Measurements from ENCODE around the gene RNF151. TPM values are rescaled to one million over a fixed set of nuclear protein-coding genes. Genes with fewer than 3 reads are reported as not detected.
"Not testable (repeated sequence)": the region's sequence is repeated elsewhere in the genome, so short reads cannot be mapped to it uniquely, and the experiment has no call there.

RNF151 gene
- total RNA-seq, 1 donor: not detected

DNA sequence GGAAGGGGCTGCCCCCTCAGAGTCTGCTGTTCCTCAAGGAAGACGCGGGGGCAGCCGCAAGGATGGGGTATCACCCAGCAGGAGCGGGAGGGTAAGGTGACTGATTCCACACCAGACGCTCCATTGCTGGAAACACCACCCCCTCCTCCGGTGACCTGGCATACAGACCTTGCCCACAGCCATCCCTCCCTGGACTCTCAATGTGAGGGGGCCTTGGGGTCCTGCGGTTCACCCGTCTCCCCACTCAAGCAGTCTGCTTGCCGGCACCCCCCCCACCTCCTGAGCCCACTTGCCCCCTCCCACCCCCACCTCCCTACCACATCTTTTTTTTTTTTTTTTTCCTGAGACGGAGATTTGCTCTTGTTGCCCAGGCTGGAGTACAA lies 36.3 kb upstream of the RNF151 start:
- Histone ChIP-seq H3K9me3 (ENCODE audit: low read depth, low read length) (no peaks in the 10 kb centered on the region), H3K27me3 (ENCODE audit: insufficient read depth, low read length) (no peaks in the 10 kb centered on the region), H3K4me1 (ENCODE audit: insufficient read depth, low read length) (peaks cover 9% of the 10 kb centered on the region), H3K4me3 (ENCODE audit: low read length) (no peak overlapping the region)

DNA sequence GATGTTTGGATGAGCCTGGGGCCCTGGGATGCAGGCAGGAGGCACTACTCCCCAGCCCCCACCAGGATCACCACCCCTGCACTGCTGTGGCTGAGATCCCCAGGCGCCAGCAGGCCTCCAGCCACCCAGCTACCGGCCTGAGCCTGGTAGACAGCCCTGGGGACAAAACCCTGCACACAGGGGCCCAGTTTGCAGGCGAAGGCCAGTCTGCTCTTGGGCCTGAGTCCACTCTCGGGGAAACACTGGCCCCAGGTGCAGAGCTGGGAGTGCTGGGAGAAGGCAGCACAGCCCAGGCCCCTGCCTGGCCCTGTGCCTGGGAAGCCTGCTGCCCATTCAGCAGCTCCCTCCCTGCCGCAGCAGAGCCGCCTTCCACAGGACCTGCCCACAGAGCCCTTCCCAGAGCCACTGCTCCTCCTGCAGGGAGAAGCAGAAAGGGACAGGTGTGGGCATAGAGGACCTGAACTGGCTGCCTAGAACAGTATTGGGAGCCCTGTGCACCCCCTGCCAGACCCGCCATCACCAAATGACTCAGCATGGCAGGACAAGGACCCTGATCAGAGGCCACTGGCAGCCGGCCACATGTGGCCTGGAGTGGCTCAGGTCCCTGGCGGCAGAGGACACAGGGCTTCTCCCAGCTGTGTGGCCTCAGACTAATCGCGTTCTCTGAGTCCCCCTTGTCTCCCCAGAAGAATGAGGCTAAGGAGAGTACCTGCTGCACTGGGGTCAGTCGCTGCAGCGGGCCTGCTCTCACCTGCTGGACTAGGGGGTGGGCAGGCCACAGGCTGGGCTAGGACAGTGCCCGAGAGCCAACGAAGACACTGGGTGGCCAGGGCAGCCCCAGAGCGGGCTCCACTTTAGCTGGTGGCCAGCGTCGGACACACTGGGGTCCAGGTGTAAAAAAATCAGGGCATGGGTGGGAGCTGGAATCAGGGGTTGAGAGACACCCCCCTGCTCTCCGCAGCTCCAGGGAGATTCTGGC lies 34.3 kb upstream of the RNF151 start:
- peaks cover 22% of the 10 kb centered on the region for H3K4me1 ChIP-seq (ENCODE audit: insufficient read depth, low read length)
- H3K9me3 ChIP-seq (ENCODE audit: low read depth, low read length): no peaks in the 10 kb centered on the region
- no peak overlapping the region for H3K4me3 ChIP-seq (ENCODE audit: low read length)
- H3K27me3 ChIP-seq (ENCODE audit: insufficient read depth, low read length): no peaks in the 10 kb centered on the region

DNA sequence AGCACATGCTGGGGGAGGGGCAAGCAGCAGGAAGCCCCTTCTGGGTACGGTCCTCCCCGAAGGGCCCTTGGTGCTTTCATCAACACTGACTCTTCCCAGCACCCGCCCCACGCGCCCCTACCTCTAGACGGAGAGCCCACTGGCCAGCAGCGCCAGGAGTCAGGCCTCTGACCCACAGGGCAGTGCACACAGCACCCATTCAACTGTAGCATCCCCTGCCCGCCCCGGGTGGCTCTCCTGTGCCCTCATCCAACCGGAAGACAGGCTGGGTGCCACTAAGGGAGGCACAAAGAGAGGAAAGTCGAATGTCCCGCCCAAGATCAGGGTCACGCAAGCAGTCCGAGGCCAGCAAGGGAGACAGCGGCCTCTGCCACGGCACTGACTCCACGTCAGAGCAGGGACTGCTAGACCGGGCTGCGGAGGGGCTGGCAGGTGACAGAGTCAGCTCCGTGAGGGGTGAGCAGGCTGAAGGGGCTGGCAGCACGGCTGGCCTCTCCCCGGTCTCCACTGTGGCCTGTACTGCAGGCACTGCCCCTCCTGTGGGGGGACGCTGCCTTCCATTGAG lies 33.5 kb upstream of the RNF151 start:
- Histone ChIP-seq H3K4me3 (ENCODE audit: low read length) (no peak overlapping the region), H3K4me1 (ENCODE audit: insufficient read depth, low read length) (peaks cover 30% of the 10 kb centered on the region), H3K27me3 (ENCODE audit: insufficient read depth, low read length) (no peaks in the 10 kb centered on the region), H3K9me3 (ENCODE audit: low read depth, low read length) (no peaks in the 10 kb centered on the region)

DNA sequence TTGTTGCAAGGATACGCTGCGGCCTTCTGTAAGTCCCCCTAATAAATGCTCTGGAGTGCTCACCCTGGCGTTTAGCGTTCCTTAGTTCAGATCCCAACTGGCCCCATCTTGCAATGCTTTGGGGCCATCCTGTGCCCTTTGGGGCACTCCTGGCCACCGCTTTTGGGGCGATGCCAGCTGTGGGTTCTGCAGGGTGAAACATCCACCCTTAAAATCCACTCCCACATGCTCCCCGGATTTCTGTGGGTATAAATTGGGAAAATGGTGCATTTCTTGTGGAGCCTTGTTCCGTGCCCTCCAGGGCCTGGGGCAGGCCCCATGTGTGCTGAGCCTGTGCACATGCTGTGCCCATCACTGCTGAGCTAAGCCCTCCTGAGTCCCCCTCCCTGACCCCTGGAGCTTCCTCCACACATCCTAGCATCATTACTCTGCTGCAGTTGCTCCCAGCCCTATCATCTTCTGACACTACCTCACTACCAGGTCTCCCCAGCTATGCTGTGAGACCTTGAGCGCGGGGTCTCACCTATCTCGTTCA lies 29.6 kb upstream of the RNF151 start:
- no peaks in the 10 kb centered on the region for H3K27me3 ChIP-seq (ENCODE audit: insufficient read depth, low read length)
- no peaks in the 10 kb centered on the region for H3K9me3 ChIP-seq (ENCODE audit: low read depth, low read length)
- no peak overlapping the region for H3K4me3 ChIP-seq (ENCODE audit: low read length)
- H3K4me1 ChIP-seq (ENCODE audit: insufficient read depth, low read length): peaks cover 58% of the 10 kb centered on the region

DNA sequence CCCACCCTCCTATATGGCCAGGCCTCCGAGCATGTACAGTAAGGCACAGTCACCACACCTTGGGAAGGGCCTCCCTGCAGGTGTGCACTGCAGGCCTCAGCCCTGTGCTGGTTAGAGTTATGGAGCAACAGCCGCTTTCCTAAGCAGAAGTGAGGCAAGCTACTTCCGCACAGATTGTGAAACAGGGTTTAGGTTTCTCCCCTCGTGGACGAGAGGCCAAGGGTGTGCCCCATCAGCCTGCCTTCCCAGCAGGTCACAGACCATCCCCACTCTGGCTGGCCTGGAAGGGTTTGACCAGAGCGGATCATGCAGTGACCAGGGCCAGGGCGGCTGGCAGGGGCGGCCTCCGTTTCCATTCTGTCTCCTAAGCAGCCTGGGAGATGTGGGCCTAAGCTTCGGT lies 28.3 kb upstream of the RNF151 start:
- Histone ChIP-seq H3K9me3 (ENCODE audit: low read depth, low read length) (no peaks in the 10 kb centered on the region), H3K4me3 (ENCODE audit: low read length) (no peak overlapping the region), H3K4me1 (ENCODE audit: insufficient read depth, low read length) (peaks cover 66% of the 10 kb centered on the region), H3K27me3 (ENCODE audit: insufficient read depth, low read length) (no peaks in the 10 kb centered on the region)

DNA sequence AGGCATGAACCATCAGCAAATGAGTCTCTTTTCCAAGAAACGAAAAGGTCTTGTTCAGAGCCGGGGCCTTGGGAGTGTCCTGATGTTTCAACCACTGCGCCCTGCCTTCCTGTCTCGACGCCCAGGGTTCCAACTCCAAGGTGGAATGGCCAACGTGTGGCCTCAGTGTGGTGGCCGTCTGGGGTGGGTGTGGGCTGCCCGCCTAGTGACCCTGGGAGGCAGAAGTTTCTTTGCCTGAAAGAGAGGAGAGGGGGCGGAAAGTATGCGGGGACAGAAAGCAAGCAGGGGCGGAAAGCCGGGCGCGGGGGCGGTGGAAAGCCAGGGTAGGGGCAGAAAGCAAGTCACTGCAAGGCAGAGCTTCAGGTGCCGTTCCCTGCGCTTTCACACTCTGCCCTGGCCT lies 27.7 kb upstream of the RNF151 start:
- H3K4me3 ChIP-seq (ENCODE audit: low read length): no peak overlapping the region
- H3K4me1 ChIP-seq (ENCODE audit: insufficient read depth, low read length): peaks cover 72% of the 10 kb centered on the region
- H3K27me3 ChIP-seq (ENCODE audit: insufficient read depth, low read length): no peaks in the 10 kb centered on the region
- H3K9me3 ChIP-seq (ENCODE audit: low read depth, low read length): no peaks in the 10 kb centered on the region

DNA sequence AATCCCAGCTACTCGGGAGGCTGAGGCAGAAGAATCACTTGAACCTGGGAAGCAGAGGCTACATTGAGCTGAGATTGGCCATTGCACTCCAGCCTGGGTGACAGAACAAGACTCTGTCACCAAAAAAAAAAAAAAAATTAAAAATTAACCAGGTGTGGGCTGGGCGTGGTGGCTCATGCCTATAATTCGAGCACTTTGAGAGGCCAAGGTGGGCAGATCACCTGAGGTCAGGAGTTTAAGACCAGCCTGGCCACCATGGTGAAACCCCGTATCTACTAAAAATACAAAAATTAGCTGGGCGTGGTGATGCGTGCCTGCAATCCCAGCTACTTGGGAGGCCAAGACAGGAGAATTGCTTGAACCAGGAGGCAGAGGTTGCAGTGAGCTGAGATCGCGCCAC lies 26.8 kb upstream of the RNF151 start:
- H3K4me1 ChIP-seq (ENCODE audit: insufficient read depth, low read length): peaks cover 76% of the 10 kb centered on the region
- H3K4me3 ChIP-seq (ENCODE audit: low read length); H3K9me3 ChIP-seq (ENCODE audit: low read depth, low read length); H3K27me3 ChIP-seq (ENCODE audit: insufficient read depth, low read length): not testable (repeated sequence)

DNA sequence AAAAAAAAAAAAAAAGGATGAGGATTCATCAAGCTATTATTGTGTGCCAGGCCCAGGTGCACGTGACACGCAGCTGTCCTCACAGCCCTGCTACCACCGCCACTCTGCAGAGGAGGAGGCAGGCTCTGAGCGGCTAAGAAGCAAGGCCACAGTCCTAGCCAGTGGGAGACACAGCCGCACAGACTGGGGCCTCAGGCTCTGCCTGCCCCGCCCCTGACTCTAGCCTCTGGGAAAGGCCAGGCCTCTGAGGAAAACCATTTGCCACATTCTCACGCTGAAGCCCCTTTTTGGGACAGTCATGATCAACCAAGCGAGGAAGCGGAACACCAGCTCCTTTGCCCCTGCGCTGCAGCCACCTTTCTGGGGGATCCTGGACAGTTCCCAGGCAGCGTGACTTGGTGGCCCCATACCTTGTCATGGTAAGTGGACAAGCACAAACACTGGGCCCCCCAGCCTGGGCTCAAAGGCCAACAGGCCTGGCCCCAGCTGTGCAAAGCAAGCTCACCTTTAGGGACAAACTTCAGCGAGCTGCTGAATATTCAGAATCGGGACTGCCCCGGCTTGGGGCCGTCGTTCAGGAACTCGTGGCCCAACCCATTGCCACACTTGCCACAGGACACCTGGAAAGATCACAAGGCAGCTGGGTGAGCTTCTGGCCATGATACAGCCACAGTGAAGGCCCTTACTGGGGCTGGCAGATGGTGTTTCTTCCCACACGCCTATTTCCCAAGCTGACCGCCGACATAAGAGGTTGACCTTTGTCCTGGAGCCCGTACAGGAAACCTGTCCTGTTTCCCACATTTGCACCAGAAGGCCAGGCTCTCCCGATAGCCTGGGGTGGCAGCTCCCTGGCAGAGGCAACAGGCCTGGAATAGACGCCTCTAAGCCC lies 26.1 kb upstream of the RNF151 start:
- Histone ChIP-seq H3K4me1 (ENCODE audit: insufficient read depth, low read length) (peaks cover 74% of the 10 kb centered on the region), H3K4me3 (ENCODE audit: low read length) (peak overlapping the region; percentile 68), H3K27me3 (ENCODE audit: insufficient read depth, low read length) (no peaks in the 10 kb centered on the region), H3K9me3 (ENCODE audit: low read depth, low read length) (no peaks in the 10 kb centered on the region)

DNA sequence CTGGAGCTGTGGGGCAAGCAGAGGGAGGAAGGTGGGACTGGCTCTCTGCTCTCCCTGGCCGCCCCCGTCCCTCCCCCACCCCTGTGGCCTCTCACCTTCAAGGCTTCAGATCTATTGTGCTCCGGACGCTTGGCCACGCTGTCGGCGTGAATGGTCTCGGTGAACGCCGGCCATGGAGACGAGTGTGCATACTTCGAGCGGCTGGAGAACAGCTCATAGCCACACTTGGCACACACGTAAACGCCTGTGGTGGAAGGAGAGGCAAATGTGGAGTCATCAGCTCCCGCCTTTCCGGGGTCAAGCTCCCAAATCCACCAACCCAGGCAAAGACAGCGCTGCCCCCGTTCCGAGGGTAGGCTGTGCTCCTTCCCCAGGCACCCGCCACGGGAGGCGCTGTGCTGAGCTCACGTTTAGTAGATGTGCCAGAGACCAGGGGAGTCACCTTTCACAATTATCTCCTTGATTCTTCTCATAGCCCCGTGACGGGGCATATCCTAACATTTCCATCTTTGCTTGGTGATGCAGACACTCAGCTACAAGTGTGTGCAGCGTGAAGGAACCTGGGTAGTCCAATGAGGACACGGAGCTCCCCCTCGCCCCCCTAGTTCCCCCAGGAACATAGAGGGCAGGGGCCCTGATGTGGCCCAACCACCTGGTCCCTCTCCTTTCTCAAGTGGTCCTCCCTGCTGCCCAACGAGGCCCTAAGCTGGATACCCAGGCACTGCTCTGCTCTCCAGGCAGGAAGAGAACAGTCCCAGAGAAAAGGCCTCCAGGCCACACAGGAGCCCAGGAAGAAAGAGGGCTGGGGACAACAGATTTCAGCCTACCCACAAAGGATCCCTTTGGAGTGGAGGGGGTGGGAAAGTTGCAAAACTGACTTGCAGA lies 25.3 kb upstream of the RNF151 start:
- Histone ChIP-seq H3K4me3 (ENCODE audit: low read length) (peak overlapping the region; percentile 68), H3K27me3 (ENCODE audit: insufficient read depth, low read length) (no peaks in the 10 kb centered on the region), H3K4me1 (ENCODE audit: insufficient read depth, low read length) (peaks cover 70% of the 10 kb centered on the region), H3K9me3 (ENCODE audit: low read depth, low read length) (no peaks in the 10 kb centered on the region)

DNA sequence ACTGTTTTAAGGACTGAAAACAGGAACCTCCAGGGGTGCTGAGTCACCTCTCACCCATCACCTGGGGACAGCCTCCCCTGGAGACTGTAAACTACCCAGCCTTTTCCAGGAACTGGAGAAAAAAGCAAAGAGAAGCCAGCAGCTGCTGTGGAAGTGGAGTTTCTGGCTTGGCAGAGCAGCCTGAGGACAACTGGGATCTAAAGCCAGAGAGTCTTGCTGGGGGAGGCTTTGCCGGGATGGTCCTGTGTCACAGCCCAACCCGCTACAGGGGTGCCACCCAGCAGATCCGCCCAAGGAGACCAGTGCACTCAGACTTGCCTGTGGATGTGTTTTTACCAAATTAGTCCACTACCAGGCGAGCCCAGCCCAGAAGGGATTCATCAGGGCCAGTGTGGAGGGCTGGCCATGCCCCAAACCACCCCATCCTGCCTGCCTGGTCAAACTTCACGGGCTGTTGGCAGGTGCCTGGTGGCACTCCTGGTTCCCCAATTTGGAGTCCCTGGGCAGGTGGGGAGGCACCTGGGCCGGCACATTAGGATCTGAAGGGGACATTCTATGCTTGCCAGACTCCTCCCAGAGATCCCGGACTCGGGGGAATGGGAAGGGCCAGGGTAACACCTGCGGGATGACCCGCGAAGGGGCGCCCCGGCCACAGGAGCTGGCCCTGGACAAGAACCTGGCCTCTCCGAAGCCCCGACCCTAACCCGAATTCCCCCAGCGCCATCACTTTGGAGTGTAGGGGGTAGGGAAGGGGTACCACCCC lies 24.4 kb upstream of the RNF151 start:
- H3K9me3 ChIP-seq (ENCODE audit: low read depth, low read length): no peaks in the 10 kb centered on the region
- no peaks in the 10 kb centered on the region for H3K27me3 ChIP-seq (ENCODE audit: insufficient read depth, low read length)
- peak overlapping the region; percentile 68 for H3K4me3 ChIP-seq (ENCODE audit: low read length)
- peaks cover 64% of the 10 kb centered on the region for H3K4me1 ChIP-seq (ENCODE audit: insufficient read depth, low read length)

DNA sequence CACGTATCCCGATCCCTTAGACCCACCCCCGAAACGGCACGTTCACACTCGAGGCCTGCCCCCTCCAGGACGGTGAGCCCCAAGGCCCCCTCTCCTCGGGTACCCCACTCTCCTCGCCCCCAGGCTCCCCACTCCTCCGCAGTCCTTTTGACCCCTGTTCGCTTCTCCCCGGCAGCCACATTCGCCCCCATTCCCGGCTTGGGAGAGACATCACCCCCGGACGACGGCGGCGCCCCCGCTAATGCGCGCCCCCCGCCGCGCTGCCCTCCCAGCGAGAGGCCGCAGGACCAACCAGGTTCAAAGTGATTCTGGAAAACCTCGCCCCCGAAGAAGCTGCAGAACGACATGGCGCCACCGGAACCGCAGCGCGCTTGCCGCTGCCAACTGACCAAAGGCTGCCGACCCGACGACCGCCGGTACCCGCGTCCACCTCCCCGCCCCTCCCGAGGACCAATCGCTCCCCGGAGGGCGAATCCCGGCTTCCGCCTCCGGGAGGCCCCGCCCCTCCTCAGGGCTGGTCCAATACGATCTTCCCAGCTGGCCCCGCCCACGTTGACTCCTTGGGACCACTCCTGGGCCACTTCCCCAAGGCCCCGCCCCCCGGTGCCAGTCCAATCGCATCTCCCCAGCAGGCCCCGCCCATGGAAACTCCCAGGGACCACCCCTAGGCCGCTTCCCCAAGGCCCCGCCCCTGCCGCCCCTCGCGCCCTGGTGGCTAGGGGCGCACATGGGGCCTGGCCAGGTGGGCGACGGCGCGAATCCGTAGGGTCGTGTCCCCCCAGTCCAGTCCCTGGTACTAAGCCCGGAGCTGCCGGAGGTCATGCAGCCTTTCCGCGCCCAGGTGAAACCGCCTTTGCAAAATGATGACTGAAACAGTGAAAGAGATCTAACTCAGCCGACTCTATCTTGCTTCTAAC lies 23.6 kb upstream of the RNF151 start, which contains the start of gene MSRB1:
MSRB1 (minus strand) TSS at position 390 of the 917 bp plus-strand sequence; CDS start at position 347, 43 bp downstream.
- Histone ChIP-seq H3K9me3 (ENCODE audit: low read depth, low read length) (no peaks in the 10 kb centered on the region), H3K4me1 (ENCODE audit: insufficient read depth, low read length) (peaks cover 56% of the 10 kb centered on the region), H3K4me3 (ENCODE audit: low read length) (peak within 1 kb of the TSS; percentile 68), H3K27me3 (ENCODE audit: insufficient read depth, low read length) (no peaks in the 10 kb centered on the region)

DNA sequence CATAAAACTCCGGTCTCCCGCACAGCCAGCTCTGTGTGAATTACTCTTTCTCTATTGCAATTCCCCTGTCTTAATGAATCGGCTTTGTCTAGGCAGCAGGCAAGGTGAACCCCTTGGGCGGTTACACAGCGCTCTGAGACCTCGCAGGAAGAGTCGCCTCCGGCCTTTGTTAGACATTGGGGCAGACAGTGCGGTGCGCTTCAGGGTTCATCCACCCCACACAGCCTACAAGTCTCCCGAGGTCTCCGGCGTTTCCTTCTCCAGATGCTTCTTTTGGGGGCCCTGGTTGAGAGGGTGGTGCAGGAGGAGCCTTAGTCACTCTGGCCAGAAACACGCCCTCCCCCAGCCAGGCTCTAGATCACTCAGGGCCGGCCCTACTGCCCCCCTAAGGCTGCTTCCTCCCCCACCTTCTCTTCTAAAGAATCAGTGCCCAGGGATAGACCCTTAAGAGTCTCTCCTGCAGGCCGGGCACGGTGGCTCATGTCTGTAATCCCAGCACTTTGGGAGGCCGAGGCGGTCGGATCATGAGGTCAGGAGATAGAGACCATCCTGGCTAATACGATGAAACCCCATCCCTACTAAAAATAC lies 21.9 kb upstream of the RNF151 start:
- Histone ChIP-seq H3K4me1 (ENCODE audit: insufficient read depth, low read length) (peaks cover 40% of the 10 kb centered on the region), H3K4me3 (ENCODE audit: low read length) (no peak overlapping the region), H3K27me3 (ENCODE audit: insufficient read depth, low read length) (no peaks in the 10 kb centered on the region), H3K9me3 (ENCODE audit: low read depth, low read length) (no peaks in the 10 kb centered on the region)

Measured in mononuclear cell (primary cell).